WERI-Rb-1 (cell line): ENCODE measurements around the gene SLC6A6.

Experiments
- DNase-seq: peaks from one replicate; pipeline ENCODE4 v3.0.0-alpha.2; 2020
- H3K27ac ChIP-seq: fragments of 250-450 bp; sonication (Bioruptor Pico); 2 replicates; pipeline ENCODE4 v1.5.1; 2020; ENCODE audit warnings: mild to moderate bottlenecking, moderate library complexity
- H3K27me3 ChIP-seq: fragments of 250-450 bp; sonication (Bioruptor Pico); 2 replicates; pipeline ENCODE4 v1.5.1; 2021; ENCODE audit warnings: mild to moderate bottlenecking, low read depth, moderate library complexity; ENCODE audit not compliant: insufficient read depth, severe bottlenecking
- H3K36me3 ChIP-seq: fragments of 250-450 bp; sonication (Bioruptor Pico); 2 replicates; pipeline ENCODE4 v1.5.1; 2020; ENCODE audit warnings: mild to moderate bottlenecking, moderate library complexity
- H3K4me3 ChIP-seq: 2 replicates; pipeline ENCODE4 v1.5.1; 2011; ENCODE audit warnings: low read depth, mild to moderate bottlenecking, control low read depth, low read length
- H3K9me3 ChIP-seq: fragments of 250-450 bp; sonication (Bioruptor Pico); 2 replicates; pipeline ENCODE4 v1.5.1; 2021; ENCODE audit warnings: mild to moderate bottlenecking, moderate library complexity; ENCODE audit not compliant: severe bottlenecking
- TF ChIP-seq, protein P1 (sequence below): IDR thresholded peaks from 2 replicates; pipeline ENCODE4 v1.5.1; 2011; ENCODE audit warnings: low read depth, mild to moderate bottlenecking, control low read depth, inconsistent platforms, low read length

The SLC6A6 gene

DNA sequence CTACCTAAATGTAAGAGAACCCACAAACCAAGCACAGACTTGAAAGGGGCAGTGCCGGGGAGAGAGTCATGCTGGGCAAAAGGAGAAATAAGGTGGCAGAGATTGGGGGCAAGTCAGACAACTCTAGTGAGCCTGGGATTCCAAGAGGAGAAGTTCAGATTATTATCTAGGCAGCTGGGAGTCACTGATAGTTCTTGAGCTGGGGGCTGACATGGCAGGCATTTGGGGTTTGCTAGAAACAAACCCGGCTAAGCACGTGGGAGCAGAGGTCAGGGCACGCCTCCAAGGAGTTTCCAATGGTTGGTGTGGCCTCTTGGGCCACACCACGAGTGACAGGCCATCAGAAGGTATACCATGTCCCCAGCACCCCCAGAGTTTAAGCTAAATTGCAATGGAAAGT is 27.6 kb downstream of the SLC6A6 start:
- Histone ChIP-seq H3K4me3 (no peak overlapping the region), H3K27me3 (no peaks in the 10 kb centered on the region), H3K9me3 (no peaks in the 10 kb centered on the region), H3K27ac (no peak overlapping the region), H3K36me3 (no peaks in the 10 kb centered on the region; the same call in 1 of the 2 replicates)
- TF ChIP-seq, protein P1, sequence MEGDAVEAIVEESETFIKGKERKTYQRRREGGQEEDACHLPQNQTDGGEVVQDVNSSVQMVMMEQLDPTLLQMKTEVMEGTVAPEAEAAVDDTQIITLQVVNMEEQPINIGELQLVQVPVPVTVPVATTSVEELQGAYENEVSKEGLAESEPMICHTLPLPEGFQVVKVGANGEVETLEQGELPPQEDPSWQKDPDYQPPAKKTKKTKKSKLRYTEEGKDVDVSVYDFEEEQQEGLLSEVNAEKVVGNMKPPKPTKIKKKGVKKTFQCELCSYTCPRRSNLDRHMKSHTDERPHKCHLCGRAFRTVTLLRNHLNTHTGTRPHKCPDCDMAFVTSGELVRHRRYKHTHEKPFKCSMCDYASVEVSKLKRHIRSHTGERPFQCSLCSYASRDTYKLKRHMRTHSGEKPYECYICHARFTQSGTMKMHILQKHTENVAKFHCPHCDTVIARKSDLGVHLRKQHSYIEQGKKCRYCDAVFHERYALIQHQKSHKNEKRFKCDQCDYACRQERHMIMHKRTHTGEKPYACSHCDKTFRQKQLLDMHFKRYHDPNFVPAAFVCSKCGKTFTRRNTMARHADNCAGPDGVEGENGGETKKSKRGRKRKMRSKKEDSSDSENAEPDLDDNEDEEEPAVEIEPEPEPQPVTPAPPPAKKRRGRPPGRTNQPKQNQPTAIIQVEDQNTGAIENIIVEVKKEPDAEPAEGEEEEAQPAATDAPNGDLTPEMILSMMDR: no peak
- no peak for DNase-seq

DNA sequence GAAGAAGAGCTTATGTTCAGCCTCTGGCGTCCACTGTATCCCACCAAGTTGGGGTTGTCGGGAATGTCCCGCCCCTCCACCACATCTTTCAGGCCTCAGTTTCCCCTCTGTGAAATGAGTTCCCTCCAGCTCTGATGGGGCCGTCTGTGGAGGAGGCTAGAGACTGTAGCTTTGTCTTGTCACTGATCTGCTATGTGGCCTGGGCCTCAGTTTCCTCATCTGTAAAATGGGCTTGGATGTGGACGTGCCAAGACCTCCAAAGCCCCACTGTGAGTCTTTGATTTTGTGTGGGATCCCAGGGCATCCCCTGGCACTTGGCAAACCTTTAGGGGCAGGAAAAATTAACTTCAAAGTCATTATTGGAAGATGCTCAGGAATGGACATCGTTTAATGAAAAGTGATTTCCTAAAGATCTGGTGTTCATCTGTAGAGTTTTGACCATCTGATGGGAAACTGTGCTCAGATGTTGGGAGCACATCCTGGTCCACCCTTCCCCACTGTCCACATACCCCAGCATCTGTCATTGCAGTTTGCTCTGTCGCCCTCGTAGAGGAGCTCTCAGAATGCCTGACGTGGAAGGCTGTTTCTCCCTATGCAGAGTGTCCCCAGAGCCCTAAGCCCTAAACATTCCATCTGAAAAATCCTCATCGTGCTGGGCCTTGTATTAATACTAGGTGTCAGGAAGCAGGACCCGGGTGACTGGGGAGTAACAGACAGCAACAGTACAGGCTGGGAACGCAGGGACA is 28.5 kb downstream of the SLC6A6 start:
- no peaks in the 10 kb centered on the region; the same call in 1 of the 2 replicates for H3K36me3 ChIP-seq

DNA sequence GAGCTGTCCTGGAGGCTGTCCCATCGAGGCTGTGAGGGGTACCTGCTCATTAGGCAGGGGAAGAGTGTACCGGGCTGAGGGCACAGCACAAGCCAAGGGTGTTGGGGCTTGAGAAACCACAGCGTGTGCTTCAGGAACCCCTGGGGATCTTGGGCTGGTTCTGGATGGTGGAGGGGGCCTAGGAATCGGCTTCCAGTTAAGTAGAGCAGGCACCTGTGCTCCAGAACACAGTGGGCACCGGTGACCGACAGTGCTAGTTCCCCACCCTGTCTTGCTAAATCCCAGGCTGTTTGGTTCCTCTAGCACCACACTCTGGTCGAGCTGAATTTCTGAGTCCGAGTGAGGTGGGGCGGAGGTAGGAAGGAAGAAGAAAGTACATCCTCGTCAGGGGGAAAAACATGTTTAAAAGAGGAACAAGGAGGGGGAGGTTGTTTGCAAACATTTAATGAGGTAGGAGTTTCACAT is 29.1 kb downstream of the SLC6A6 start:
- H3K27ac ChIP-seq: no peak overlapping the region
- TF ChIP-seq, protein P1: no peak
- no peak overlapping the region for H3K4me3 ChIP-seq
- no peaks in the 10 kb centered on the region for H3K27me3 ChIP-seq
- H3K36me3 ChIP-seq: no peaks in the 10 kb centered on the region; the same call in 1 of the 2 replicates
- no peak for DNase-seq
- no peaks in the 10 kb centered on the region for H3K9me3 ChIP-seq

More for the DNA sequence above, 28.5 kb downstream of the SLC6A6 start:
- Histone ChIP-seq H3K9me3 (no peaks in the 10 kb centered on the region), H3K27ac (no peak overlapping the region), H3K4me3 (no peak overlapping the region), H3K27me3 (no peaks in the 10 kb centered on the region)
- DNase-seq: no peak
- TF ChIP-seq, protein P1: no peak

DNA sequence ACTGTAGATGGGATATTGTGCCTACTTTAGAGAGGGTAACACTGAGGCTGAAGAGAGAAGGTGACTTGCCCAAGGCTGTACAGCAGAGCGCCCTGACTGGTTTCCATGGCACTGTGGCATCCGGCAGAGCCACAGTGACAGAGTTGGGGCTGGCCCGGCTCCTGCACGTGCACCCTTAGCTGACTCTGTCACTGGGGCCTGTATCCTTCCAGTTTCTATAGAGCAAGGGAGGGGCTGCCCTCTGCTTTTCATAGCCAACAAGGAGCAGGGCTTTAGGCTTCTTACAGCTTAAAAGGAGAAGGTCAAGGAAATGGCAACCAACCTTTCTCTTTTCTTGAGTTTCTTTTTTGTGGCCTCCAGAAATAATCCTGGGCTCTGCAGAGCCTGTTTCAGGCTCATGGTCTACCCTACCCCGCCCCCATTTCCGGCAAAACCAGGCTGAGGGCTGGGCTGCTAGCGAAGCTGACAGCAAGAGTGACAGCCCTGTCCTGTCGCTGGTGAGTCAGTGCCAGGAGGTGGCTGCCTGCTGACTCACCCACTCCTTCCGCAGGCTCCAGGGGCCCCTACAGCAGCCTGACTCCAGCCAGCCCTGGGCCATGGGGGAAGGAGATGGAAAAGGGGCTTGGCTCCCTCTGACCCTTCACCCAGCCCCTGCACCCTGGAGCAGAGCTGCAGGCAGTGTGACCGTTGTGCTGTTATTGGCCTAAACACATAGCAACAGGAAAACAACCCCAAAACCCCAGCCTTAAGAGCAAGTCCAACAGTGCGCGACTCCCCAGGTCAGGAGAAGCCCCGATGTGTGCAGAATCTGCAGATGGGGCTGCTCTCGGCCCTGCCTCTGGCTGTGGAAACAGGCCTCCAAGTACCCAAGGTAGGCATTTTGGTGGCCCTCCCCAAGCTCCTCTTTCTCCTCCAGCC is 29.8 kb downstream of the SLC6A6 start:
- no peaks in the 10 kb centered on the region for H3K9me3 ChIP-seq
- no peak overlapping the region for H3K4me3 ChIP-seq
- no peaks in the 10 kb centered on the region for H3K27me3 ChIP-seq
- H3K27ac ChIP-seq: no peak overlapping the region
- DNase-seq: no peak
- TF ChIP-seq, protein P1: no peak
- no peaks in the 10 kb centered on the region; the same call in 1 of the 2 replicates for H3K36me3 ChIP-seq

DNA sequence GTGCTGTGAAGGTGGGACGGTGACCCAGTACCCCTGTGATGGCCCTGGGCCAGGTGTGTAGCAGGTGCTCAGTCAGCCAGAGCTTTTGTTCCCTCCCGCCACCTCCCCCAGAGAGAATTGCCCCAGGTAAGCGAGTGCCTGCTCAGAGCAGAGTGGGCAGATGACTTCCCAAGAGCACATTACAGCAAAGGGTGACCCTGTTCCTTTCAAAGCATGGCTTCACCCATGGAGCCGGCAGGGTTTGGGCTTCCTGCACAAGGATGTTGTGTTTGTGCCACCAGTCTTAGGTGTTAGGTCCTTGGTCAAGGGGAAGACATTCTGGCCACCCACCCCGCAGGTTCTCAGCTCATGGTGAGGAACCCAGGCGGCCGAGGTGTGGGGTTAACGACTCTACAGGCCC is 30.7 kb downstream of the SLC6A6 start:
- H3K36me3 ChIP-seq: no peaks in the 10 kb centered on the region; the same call in 1 of the 2 replicates
- H3K9me3 ChIP-seq: no peaks in the 10 kb centered on the region
- no peak for DNase-seq
- H3K27me3 ChIP-seq: no peaks in the 10 kb centered on the region
- no peak overlapping the region for H3K4me3 ChIP-seq
- H3K27ac ChIP-seq: no peak overlapping the region
- TF ChIP-seq, protein P1: no peak
